GM12801 (cell line): ENCODE results near the gene NFATC2.

Source experiments
- CTCF ChIP-seq: IDR thresholded peaks from one replicate; pipeline ENCODE4 v1.5.1; 2011; ENCODE audit warnings: control low read depth; ENCODE audit not compliant: insufficient read length; ENCODE audit errors: extremely low read depth

The NFATC2 gene

DNA sequence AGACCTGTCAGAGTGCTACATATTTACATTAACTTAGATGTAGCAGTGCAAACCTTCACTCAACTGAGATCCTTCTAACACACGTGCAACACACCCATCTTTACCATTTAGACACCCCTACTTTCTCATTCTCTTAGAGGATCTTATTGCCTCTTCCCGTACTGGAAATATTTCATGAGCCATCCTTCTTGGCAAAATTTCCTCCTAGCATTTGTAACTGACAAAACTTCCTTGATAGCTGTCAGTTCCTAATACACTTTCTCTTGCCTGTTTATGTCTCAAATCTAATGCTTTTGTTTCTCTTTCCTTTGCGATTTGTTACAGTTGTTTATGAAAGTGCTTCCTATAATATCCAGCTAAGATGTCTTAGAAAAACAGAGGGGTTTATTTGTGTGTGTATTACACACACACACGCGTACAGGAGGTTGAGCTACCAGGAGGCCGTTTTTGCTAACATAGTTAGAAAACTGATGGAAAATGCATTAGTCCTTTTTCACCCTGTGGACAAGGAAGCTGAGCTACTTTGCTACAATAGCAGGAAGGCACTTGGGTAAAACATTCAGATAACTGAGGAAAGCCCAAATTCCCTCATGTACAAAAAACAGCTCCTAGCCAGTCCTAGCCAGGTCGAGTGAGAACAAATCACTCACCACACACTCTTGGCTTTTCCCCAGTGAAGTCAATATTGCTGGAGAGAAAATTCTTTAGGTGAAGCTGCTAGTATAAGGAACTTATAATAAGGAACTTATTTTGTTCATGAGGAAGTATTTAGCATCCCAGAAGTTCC lies 153.6 kb downstream of the NFATC2 start:
- TF ChIP-seq CTCF, result no peak

GRCh38 chr20:51388227-51388626 lies 154.3 kb downstream of the NFATC2 start:
- TF ChIP-seq CTCF, result no peak

DNA sequence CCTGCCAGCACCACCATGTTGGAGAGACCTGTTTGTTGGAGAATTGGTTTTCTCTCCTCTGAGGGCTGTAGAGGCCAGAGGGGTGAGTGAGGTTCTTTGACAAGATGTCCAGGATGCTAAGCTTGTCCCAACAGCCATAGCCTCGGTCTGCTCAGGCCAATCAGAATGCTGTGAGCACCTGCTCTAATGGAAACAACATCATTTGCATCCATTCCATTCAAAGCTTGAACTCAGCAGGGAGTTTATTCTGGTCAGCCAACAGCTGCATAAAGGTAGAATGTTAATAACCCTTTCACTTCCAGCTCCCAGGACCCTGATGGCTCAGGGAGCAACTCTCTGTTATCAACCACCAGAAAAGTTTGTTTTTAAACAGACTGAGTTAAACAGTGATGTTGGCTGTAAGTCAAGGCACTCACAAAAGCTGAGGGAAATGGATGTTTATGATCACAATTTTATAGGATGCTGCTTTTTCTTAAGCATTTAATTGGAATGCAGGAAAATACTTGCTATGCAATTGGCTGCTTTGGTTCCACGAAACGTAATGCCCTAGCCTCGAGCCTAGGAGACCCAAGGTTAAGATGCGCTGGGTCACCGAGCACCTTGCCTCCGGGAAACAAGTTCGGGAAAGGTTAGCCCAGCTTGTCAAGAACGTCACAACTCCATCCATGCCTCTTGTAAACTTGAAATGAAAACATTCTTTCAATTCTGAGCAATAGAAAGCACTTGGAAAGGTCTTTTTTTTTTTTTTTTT lies 155.2 kb downstream of the NFATC2 start:
- TF ChIP-seq CTCF, result no peak

DNA sequence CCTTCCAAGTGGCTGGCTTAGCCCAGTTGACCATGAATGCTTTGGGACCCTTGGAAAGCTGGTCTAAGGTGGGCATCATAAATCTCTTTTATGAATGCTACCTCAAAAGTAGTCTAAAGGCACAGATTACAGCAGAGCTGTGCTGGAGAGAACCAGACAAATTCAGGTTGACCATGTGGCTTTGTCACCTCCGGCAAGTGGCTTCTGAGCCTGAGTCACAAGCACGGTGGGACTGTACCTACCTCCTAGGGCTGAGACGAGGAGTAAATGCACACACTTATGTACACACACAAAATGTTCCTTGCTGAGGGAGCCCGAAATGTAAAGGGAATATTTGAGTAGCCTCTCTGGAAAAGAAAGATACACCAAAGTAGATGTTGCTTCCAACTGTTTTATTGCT lies 155.9 kb downstream of the NFATC2 start:
- no peak for TF ChIP-seq CTCF

DNA sequence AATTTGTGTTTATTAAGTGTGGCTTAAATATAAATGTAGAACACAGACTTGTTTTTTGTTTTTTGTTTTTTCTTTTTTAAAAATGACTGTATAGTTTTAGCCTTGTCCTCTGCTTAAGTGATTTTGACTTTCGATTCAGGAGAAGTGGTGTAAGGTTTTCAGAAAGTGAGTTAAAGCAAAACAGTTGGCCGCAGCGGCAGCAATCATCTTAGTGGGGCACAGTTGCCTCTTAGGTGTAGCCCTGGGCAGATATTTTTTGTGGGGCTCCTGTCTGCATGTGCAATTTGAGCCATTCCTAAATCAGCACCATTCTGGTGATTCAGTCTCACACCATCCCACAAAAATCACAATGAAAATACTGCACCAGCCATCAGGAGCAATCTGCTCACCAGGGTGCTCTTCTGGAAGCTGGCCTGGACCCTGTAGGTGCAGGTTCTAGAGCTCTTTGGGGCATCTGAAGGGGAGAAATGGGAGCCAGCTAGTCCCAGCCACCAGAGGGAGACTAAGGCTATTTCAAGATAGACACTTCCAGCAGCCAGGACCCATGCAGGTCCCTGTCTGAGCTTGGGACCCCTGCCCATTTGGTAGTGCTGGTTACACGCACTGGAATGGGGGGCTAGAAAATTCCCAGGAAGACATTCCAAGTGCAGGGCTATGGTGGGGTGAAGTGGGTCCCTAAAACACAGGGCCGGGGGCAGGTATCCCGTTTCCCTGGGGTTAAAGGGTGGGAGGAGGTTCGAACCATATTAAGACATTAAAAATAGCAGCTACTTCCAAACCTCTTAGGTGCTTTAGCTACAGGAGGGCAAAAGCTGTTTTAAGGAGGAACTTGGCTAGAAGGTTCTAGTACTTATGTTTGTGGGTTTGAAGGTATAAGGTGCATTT lies 156.6 kb downstream of the NFATC2 start:
- TF ChIP-seq CTCF, result no peak

DNA sequence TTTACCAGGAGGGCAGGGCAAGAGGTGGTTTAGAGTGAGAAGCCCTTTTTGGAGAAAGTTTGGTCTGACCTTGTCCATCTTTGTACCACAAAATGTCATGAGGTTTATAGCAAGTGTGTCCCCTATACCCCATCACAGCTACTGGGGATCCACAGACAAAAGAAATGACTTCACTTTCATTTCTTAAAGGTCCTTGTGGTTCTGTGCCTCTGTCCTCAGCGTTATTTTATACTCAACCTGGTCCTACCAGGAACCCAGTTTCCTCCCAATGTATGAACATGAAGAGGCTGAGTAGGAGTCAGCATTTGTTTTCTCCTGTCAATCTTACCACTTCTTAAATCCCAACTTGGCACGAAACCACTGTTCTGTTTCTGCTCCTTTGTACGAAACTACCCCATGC lies 157.6 kb downstream of the NFATC2 start:
- TF ChIP-seq CTCF, result no peak
